NCI-H226 (cell line): ENCODE results near the gene CST7.
"Not testable (repeated sequence)": the region's sequence is repeated elsewhere in the genome, so short reads cannot be mapped to it uniquely, and the experiment has no call there.

Experiments used
- DNase-seq: peaks from one replicate; pipeline ENCODE4 v3.0.0-alpha.2; 2015

Gene CST7

GRCh38 chr20:24929867-24930723 lies 19.0 kb upstream of the CST7 start:
- not testable (repeated sequence) for DNase-seq

- not testable (repeated sequence) for DNase-seq
These were observed 18.1 kb upstream of the CST7 start for GRCh38 chr20:24930724-24931688.

GRCh38 chr20:24931893-24932292 lies 17.2 kb upstream of the CST7 start:
- DNase-seq: not testable (repeated sequence)

GRCh38 chr20:24933266-24933908 lies 15.7 kb upstream of the CST7 start:
- DNase-seq: no peak

- DNase-seq: no peak
These were observed 14.9 kb upstream of the CST7 start for GRCh38 chr20:24934101-24934661.

GRCh38 chr20:24934716-24935115 lies 14.4 kb upstream of the CST7 start:
- no peak for DNase-seq

GRCh38 chr20:24935140-24935539 lies 13.9 kb upstream of the CST7 start:
- no peak for DNase-seq

GRCh38 chr20:24935766-24936525 lies 13.1 kb upstream of the CST7 start:
- DNase-seq: no peak

GRCh38 chr20:24936526-24937407 lies 12.3 kb upstream of the CST7 start:
- DNase-seq: no peak

GRCh38 chr20:24937579-24937978 lies 11.5 kb upstream of the CST7 start:
- no peak for DNase-seq

GRCh38 chr20:24938498-24938897 lies 10.6 kb upstream of the CST7 start:
- DNase-seq: no peak

- DNase-seq: no peak
These were observed 10.0 kb upstream of the CST7 start for GRCh38 chr20:24939036-24939435.

- no peak for DNase-seq
These were observed 6.4 kb upstream of the CST7 start for GRCh38 chr20:24942679-24943078.

- no peak for DNase-seq
These were observed 5.9 kb upstream of the CST7 start for GRCh38 chr20:24943196-24943595.

- DNase-seq: no peak
These were observed 5.3 kb upstream of the CST7 start for GRCh38 chr20:24943731-24944130.

- DNase-seq: not testable (repeated sequence)
These were observed 2.7 kb upstream of the CST7 start for GRCh38 chr20:24946376-24946775.

- DNase-seq: not testable (repeated sequence)
These were observed 602 bp upstream of the CST7 start for GRCh38 chr20:24948396-24948938.

- DNase-seq: no peak
These were observed 673 bp downstream of the CST7 start for GRCh38 chr20:24949756-24950127.

GRCh38 chr20:24950128-24950835 lies 1.2 kb downstream of the CST7 start:
- no peak for DNase-seq
